ENCODE results near the gene TCEANC.

The TCEANC gene

GRCh38 chrX:13685126-13685763 lies 32.3 kb downstream of the TCEANC start:
- no peak for ATAC-seq

GRCh38 chrX:13687203-13687602 lies 34.3 kb downstream of the TCEANC start:
- ATAC-seq, result no peak
- no peak for TF ChIP-seq ZNF565 (CRISPR knock-in tag; conservative IDR thresholded peaks at IDR 0.05; ENCODE audit: low read depth)
- no peak for TF ChIP-seq BACH2 (CRISPR knock-in tag; IDR thresholded peaks at IDR 0.05; ENCODE audit: borderline replicate concordance)
- TF ChIP-seq ISL1 (CRISPR knock-in tag; IDR thresholded peaks at IDR 0.05), result no peak
- TF ChIP-seq TCF4 (CRISPR knock-in tag; IDR thresholded peaks at IDR 0.05; ENCODE audit: borderline replicate concordance), result no peak
- no peak for TF ChIP-seq TSHZ2 (CRISPR knock-in tag; IDR thresholded peaks at IDR 0.05)
- TF ChIP-seq, protein P1, sequence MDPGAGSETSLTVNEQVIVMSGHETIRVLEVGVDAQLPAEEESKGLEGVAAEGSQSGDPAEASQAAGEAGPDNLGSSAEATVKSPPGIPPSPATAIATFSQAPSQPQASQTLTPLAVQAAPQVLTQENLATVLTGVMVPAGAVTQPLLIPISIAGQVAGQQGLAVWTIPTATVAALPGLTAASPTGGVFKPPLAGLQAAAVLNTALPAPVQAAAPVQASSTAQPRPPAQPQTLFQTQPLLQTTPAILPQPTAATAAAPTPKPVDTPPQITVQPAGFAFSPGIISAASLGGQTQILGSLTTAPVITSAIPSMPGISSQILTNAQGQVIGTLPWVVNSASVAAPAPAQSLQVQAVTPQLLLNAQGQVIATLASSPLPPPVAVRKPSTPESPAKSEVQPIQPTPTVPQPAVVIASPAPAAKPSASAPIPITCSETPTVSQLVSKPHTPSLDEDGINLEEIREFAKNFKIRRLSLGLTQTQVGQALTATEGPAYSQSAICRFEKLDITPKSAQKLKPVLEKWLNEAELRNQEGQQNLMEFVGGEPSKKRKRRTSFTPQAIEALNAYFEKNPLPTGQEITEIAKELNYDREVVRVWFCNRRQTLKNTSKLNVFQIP (CRISPR knock-in tag; IDR thresholded peaks at IDR 0.05; ENCODE audit: borderline replicate concordance, low read depth), result no peak
- TF ChIP-seq ZNF70 (CRISPR knock-in tag; IDR thresholded peaks at IDR 0.05), result no peak
- TF ChIP-seq, protein P2, sequence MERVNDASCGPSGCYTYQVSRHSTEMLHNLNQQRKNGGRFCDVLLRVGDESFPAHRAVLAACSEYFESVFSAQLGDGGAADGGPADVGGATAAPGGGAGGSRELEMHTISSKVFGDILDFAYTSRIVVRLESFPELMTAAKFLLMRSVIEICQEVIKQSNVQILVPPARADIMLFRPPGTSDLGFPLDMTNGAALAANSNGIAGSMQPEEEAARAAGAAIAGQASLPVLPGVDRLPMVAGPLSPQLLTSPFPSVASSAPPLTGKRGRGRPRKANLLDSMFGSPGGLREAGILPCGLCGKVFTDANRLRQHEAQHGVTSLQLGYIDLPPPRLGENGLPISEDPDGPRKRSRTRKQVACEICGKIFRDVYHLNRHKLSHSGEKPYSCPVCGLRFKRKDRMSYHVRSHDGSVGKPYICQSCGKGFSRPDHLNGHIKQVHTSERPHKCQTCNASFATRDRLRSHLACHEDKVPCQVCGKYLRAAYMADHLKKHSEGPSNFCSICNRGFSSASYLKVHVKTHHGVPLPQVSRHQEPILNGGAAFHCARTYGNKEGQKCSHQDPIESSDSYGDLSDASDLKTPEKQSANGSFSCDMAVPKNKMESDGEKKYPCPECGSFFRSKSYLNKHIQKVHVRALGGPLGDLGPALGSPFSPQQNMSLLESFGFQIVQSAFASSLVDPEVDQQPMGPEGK (CRISPR knock-in tag; IDR thresholded peaks at IDR 0.05; ENCODE audit: borderline replicate concordance), result no peak
- TF ChIP-seq CSDC2 (CRISPR knock-in tag; IDR thresholded peaks at IDR 0.05), result no peak
- TF ChIP-seq ZFP3 (CRISPR knock-in tag; IDR thresholded peaks at IDR 0.05), result no peak
- TF ChIP-seq ARNTL (CRISPR knock-in tag; IDR thresholded peaks at IDR 0.05; ENCODE audit: borderline replicate concordance, low read depth), result no peak
- TF ChIP-seq GLIS3 (CRISPR knock-in tag; IDR thresholded peaks at IDR 0.05), result no peak

More at GRCh38 chrX:13685126-13685763, 32.3 kb downstream of the TCEANC start:
- TF ChIP-seq, protein P1 (CRISPR knock-in tag; IDR thresholded peaks at IDR 0.05; ENCODE audit: borderline replicate concordance, low read depth), result no peak
- TF ChIP-seq TOX (CRISPR knock-in tag; IDR thresholded peaks at IDR 0.05; ENCODE audit: borderline replicate concordance) (no peak), ESRRG (CRISPR knock-in tag; IDR thresholded peaks at IDR 0.05) (no peak), ZNF70 (CRISPR knock-in tag; IDR thresholded peaks at IDR 0.05) (no peak), SNAI2 (CRISPR knock-in tag; IDR thresholded peaks at IDR 0.05) (no peak), ZFP30 (CRISPR knock-in tag; IDR thresholded peaks at IDR 0.05) (no peak), ZNF8 (CRISPR knock-in tag; IDR thresholded peaks at IDR 0.05) (no peak), BACH2 (CRISPR knock-in tag; IDR thresholded peaks at IDR 0.05; ENCODE audit: borderline replicate concordance) (no peak), GLIS3 (CRISPR knock-in tag; IDR thresholded peaks at IDR 0.05) (no peak), ARNTL (CRISPR knock-in tag; IDR thresholded peaks at IDR 0.05; ENCODE audit: borderline replicate concordance, low read depth) (no peak), ZFP3 (CRISPR knock-in tag; IDR thresholded peaks at IDR 0.05) (no peak), ZC3H10 (CRISPR knock-in tag; IDR thresholded peaks at IDR 0.05) (no peak), TSHZ2 (CRISPR knock-in tag; IDR thresholded peaks at IDR 0.05) (no peak)
- TF ChIP-seq, protein P3, sequence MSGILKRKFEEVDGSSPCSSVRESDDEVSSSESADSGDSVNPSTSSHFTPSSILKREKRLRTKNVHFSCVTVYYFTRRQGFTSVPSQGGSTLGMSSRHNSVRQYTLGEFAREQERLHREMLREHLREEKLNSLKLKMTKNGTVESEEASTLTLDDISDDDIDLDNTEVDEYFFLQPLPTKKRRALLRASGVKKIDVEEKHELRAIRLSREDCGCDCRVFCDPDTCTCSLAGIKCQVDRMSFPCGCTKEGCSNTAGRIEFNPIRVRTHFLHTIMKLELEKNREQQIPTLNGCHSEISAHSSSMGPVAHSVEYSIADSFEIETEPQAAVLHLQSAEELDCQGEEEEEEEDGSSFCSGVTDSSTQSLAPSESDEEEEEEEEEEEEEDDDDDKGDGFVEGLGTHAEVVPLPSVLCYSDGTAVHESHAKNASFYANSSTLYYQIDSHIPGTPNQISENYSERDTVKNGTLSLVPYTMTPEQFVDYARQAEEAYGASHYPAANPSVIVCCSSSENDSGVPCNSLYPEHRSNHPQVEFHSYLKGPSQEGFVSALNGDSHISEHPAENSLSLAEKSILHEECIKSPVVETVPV (CRISPR knock-in tag; IDR thresholded peaks at IDR 0.05), result no peak
- TF ChIP-seq, protein P2 (CRISPR knock-in tag; IDR thresholded peaks at IDR 0.05; ENCODE audit: borderline replicate concordance), result no peak
